Measurements from ENCODE around the gene DNAJC15. TPM values are rescaled to one million over a fixed set of nuclear protein-coding genes. Genes with fewer than 3 reads are reported as not detected.

Gene DNAJC15
- total and polyA plus RNA-seq, 2 of the 8 experiments (the other 6 are each of a cell fraction or from before 2014, with no cell fraction given) = 5.8 to 20.8 TPM

DNA sequence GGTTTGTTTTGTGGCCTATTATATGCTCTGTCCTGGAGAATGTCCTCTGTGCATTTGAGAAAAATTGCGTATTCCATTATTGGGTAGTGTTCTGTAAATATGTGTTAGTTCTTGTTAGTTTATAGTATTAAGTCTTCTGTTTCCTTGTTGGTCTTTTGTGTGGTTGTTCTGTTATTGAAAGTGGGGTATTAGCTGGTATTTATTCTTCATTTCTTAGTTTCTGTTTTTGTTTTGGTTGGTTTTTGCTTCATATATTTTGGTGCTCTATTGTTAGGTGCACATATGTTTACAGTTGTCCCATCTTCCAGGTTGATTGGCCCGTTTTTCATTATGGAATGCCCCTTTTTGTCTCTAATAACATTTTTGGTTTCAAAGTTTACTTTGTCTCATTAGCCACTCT lies 77.3 kb downstream of the DNAJC15 start:
- H4K20me1 ChIP-seq (replicated peaks in 1 of 2; ENCODE audit: control insufficient read depth in 1 of 2, insufficient read depth in 2 of 2, low read length in 2 of 2) = no peaks in the 10 kb centered on the region
- no peak overlapping the region for H2BK15ac ChIP-seq (ENCODE audit: low read length)
- H3K79me2 ChIP-seq (ENCODE audit: control insufficient read depth in 1 of 2, insufficient read depth in 2 of 2, low read length in 2 of 2) = no peaks in the 10 kb centered on the region; a peak in 1 of 4 replicates
- H3K9me3 ChIP-seq (ENCODE audit: insufficient read depth in 2 of 2, low read depth in 1 of 2, low read length in 1 of 2) = no peaks in the 10 kb centered on the region
- no peak overlapping the region for H2AK5ac ChIP-seq (ENCODE audit: low read depth, low read length)
- H3K4me2 ChIP-seq (ENCODE audit: insufficient read depth in 1 of 2, low read depth in 2 of 2, low read length in 2 of 2) = no peak overlapping the region
- no peak overlapping the region for H3K27ac ChIP-seq (ENCODE audit: low read depth, low read length)
- no peak overlapping the region for H2BK120ac ChIP-seq (replicated peaks; ENCODE audit: low read depth, low read length)
- H3K4ac ChIP-seq (replicated peaks; ENCODE audit: insufficient read length, low read depth, low read length) = no peak overlapping the region
- FAIRE-seq (no peak), DNase-seq (ENCODE audit: low read depth in 1 of 2, low spot score in 2 of 2) (no peak)
- no peak overlapping the region for H3K56ac ChIP-seq (replicated peaks; ENCODE audit: insufficient read length, low read depth, low read length)
- ChIA-PET CTCF (ENCODE audit: partially characterized antibody) (interaction anchor here (1.4 to 1.8 kb wide), 2 partner anchors 15 to 16 kb away, joined by 4 to 6 read pairs; no protein-coding TSS in a partner anchor), POLR2A (ENCODE audit: partially characterized antibody) (no interaction called here)
- no peak overlapping the region for H3K14ac ChIP-seq (ENCODE audit: insufficient read length)
- no peak overlapping the region for H3K4me3 ChIP-seq (ENCODE audit: extremely low read depth in 1 of 4, insufficient read depth in 2 of 4, low read depth in 3 of 4, low read length in 4 of 4)
- no peak overlapping the region for H4K8ac ChIP-seq (ENCODE audit: extremely low read depth, insufficient read depth, low read length)
- H2BK20ac ChIP-seq (ENCODE audit: low read length) = no peak overlapping the region
- H3K4me1 ChIP-seq (replicated peaks in 1 of 4; ENCODE audit: control insufficient read depth in 3 of 4, insufficient read depth in 4 of 4, low read length in 3 of 4) = no peaks in the 10 kb centered on the region
- H3K36me3 ChIP-seq (ENCODE audit: control insufficient read depth in 2 of 4, insufficient read depth in 4 of 4, low read length in 3 of 4) = no peaks in the 10 kb centered on the region
- H3K79me1 ChIP-seq (ENCODE audit: low read depth, low read length) = no peaks in the 10 kb centered on the region
- H3K18ac ChIP-seq (ENCODE audit: extremely low read depth, low read length) = no peak overlapping the region
- no peak overlapping the region for H2AFZ ChIP-seq (ENCODE audit: low read length)
- H3K27me3 ChIP-seq (replicated peaks in 1 of 4; ENCODE audit: control insufficient read depth in 3 of 4, extremely low read depth in 1 of 4, insufficient read depth in 3 of 4, low read length in 3 of 4) = no peaks in the 10 kb centered on the region
- H2BK12ac ChIP-seq (ENCODE audit: low read depth, low read length) = no peak overlapping the region
- no peak overlapping the region for H3K23ac ChIP-seq (ENCODE audit: insufficient read length)
- no peak overlapping the region for H3K9ac ChIP-seq (replicated peaks in 1 of 4; ENCODE audit: extremely low read depth in 1 of 4, low read depth in 3 of 4, low read length in 3 of 4)
- H4K91ac ChIP-seq (replicated peaks; ENCODE audit: insufficient read length, low read length) = no peak overlapping the region
- H4K5ac ChIP-seq (ENCODE audit: insufficient read length, low read depth, low read length) = no peak overlapping the region
- no peak overlapping the region for H2BK5ac ChIP-seq (ENCODE audit: low read depth, low read length)
- 82% methylated on average over 2 of the region's 2 CpGs; no CpG with 5 or more reads in 1 of the 2 experiments for WGBS, 2 experiments (ENCODE audit: extremely low coverage in 1 of 2, insufficient coverage in 1 of 2, insufficient read length in 1 of 2, insufficient replicate concordance in 2 of 2, low coverage in 1 of 2, low lambda C conversion rate in 2 of 2, missing lambda C conversion rate in 1 of 2)
- H3K23me2 ChIP-seq (ENCODE audit: low read depth, low read length) = no peaks in the 10 kb centered on the region
- TF ChIP-seq TBP (IDR thresholded peaks at IDR 0.05; ENCODE audit: low read depth, low read length) (no peak), PHF8 (conservative IDR thresholded peaks at IDR 0.05; ENCODE audit: low read depth, low read length) (no peak), KDM1A (IDR thresholded peaks at IDR 0.05; ENCODE audit: borderline replicate concordance, low read length) (no peak), SIRT6 (IDR thresholded peaks at IDR 0.05; ENCODE audit: low read length) (no peak), YY1 (IDR thresholded peaks at IDR 0.05; ENCODE audit: low read depth, low read length) (no peak), EGR1 (IDR thresholded peaks at IDR 0.05; ENCODE audit: borderline replicate concordance, low read depth, low read length) (no peak), NRF1 (IDR thresholded peaks at IDR 0.05; ENCODE audit: low read depth, low read length) (no peak), CREB1 (IDR thresholded peaks at IDR 0.05) (no peak), GTF2F1 (IDR thresholded peaks at IDR 0.05; ENCODE audit: borderline replicate concordance, low read depth, low read length) (no peak), CEBPB (IDR thresholded peaks at IDR 0.05; ENCODE audit: low read depth, low read length) (no peak), RXRA (IDR thresholded peaks at IDR 0.05; ENCODE audit: insufficient read depth, low read depth, low read length) (no peak)
- TF ChIP-seq, protein P1, sequence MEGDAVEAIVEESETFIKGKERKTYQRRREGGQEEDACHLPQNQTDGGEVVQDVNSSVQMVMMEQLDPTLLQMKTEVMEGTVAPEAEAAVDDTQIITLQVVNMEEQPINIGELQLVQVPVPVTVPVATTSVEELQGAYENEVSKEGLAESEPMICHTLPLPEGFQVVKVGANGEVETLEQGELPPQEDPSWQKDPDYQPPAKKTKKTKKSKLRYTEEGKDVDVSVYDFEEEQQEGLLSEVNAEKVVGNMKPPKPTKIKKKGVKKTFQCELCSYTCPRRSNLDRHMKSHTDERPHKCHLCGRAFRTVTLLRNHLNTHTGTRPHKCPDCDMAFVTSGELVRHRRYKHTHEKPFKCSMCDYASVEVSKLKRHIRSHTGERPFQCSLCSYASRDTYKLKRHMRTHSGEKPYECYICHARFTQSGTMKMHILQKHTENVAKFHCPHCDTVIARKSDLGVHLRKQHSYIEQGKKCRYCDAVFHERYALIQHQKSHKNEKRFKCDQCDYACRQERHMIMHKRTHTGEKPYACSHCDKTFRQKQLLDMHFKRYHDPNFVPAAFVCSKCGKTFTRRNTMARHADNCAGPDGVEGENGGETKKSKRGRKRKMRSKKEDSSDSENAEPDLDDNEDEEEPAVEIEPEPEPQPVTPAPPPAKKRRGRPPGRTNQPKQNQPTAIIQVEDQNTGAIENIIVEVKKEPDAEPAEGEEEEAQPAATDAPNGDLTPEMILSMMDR (IDR thresholded peaks at IDR 0.05; ENCODE audit: control extremely low read depth in 1 of 3, insufficient read depth in 1 of 3, low read depth in 1 of 3, low read length in 3 of 3) = no peak
- TF ChIP-seq, protein P2, sequence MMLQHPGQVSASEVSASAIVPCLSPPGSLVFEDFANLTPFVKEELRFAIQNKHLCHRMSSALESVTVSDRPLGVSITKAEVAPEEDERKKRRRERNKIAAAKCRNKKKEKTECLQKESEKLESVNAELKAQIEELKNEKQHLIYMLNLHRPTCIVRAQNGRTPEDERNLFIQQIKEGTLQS (IDR thresholded peaks at IDR 0.05; ENCODE audit: insufficient read depth, low read depth, low read length) = no peak
